Psoas muscle (tissue), 8 donors: Measurements from ENCODE around the gene RDH13. TPM values are rescaled to one million over a fixed set of nuclear protein-coding genes. Genes with fewer than 3 reads are reported as not detected.
"Not testable (repeated sequence)": the region's sequence is repeated elsewhere in the genome, so short reads cannot be mapped to it uniquely, and the experiment has no call there.

Experiments used
- ATAC-seq, 4 donors: fragments of 200-7000 bp; cut with Tn5 transposase; one replicate each; pipeline ENCODE4 v1.9.1; 2020; ENCODE audit warnings: moderate library complexity in 3 of 4, mild to moderate bottlenecking in 2 of 4
- DNase-seq, 2 donors: peaks; one replicate each; pipeline ENCODE4 v3.0.0-alpha.2; 2020
- H3K27ac ChIP-seq: fragments of 200-600 bp; one replicate; pipeline ENCODE4 v1.8.0; 2022
- H3K27me3 ChIP-seq, 3 donors: fragments of 200-600 bp in 1 of 3; one replicate each; pipeline versions ENCODE4 v1.6.1 to v1.8.0; 2013 to 2022; ENCODE audit warnings: low read length in 2 of 3, mild to moderate bottlenecking in 2 of 3, moderate library complexity in 1 of 3; ENCODE audit not compliant: insufficient read depth in 3 of 3
- H3K36me3 ChIP-seq, 2 donors: fragments of 200-600 bp in 1 of 2; one replicate each; pipeline versions ENCODE4 v1.6.1 to v1.8.0; 2013 to 2022; ENCODE audit warnings: low read depth in 1 of 2, mild to moderate bottlenecking in 1 of 2, moderate library complexity in 1 of 2; ENCODE audit not compliant: insufficient read depth in 1 of 2
- H3K4me1 ChIP-seq: fragments of 200-600 bp; one replicate; pipeline ENCODE4 v1.8.0; 2022
- H3K4me3 ChIP-seq: fragments of 200-600 bp; one replicate; pipeline ENCODE4 v1.8.0; 2022; ENCODE audit warnings: mild to moderate bottlenecking
- H3K9me3 ChIP-seq: fragments of 200-600 bp; one replicate; pipeline ENCODE4 v1.8.0; 2022
- WGBS, 3 donors: extraction: QIAGEN DNeasy Blood & Tissue Kit; methylation state at CpG; one replicate each; pipeline versions ENCODE4 v1.1.6 to v1.1.7; 2013; 5-methylcytosine and 5-hydroxymethylcytosine counted together
- intact Hi-C, 2 donors: fragments of 100-400 bp; cut with DNase I; formaldehyde crosslinking; loops; one replicate each; pipeline versions ENCODE4 v1.11.0 to v1.14.2; 2022
- polyA plus RNA-seq, 3 donors: library from polyadenylated mRNA; stranded (reverse); fragments of 200-250 nt; gene quantifications; one replicate each; pipeline ENCODE4 v1.2.3, GENCODE V29; 2013
- total RNA-seq, 4 donors: library from RNA; stranded (reverse); fragmentation: NEBNext Ultra II Directional in 2 of 4; extraction: Animal tissue kit (Norgen Biotek cat#: 25700) in 2 of 4; gene quantifications; one replicate each; pipeline versions ENCODE4 v1.2.1 to v1.2.4, GENCODE V29; 2021 to 2023
- TF ChIP-seq, protein P1 (sequence below): fragments of 200-600 bp; IDR thresholded peaks from one replicate; pipeline ENCODE4 v1.8.0; 2022; ENCODE audit warnings: antibody characterized with exemption
- donor health status: healthy with polysubstance abuse.
- donor health status: DM: no; HTN: no; CAD: no; lungs with moderate emphysema.
- donor health status: Bipolar disorder and iron deficiency.
- donor health status: healthy.
- donor health status: DM: yes; HTN: yes; CAD: no.
- donor health status: DM: no; HTN: no; CAD: no.
- donor health status: DM: no; HTN: no; CAD: no.
- donor health status: DM: yes; HTN: yes; CAD: no.

RDH13 gene
- total and polyA plus RNA-seq, 7 donors = 4.5 to 18.0 (median 13.1) TPM

DNA sequence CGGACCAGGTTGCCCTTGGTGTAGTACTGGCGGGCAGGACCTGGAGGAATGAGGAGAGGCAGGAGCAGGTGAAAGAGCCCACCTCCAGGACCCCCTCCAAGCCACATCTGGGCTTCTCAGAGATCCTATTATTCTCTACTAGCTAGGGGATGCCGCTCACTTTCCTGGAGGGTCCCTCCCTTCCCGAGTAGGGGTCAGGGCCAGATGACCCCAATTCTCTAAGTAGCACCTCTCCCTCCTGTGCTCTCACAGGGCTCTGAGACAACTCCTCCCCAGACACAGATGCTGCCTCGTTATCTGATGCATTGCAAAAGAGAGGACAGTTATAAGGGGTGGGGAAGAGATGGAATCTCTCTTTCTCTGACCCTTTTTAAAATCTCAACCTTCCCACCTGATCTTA lies 47.8 kb downstream of the RDH13 start:
- Histone ChIP-seq H3K36me3 (no peaks in the 10 kb centered on the region), H3K4me1 (no peaks in the 10 kb centered on the region), H3K4me3 (peak overlapping the region; percentile 11), H3K27ac (no peak overlapping the region), H3K27me3 (peaks cover 0 to 2% (median 0%) of the 10 kb centered on the region in 3 donors), H3K9me3 (no peaks in the 10 kb centered on the region)
- no peak for DNase-seq
- ATAC-seq = no peak
- intact Hi-C loops = no loop called here
- TF ChIP-seq, protein P1, sequence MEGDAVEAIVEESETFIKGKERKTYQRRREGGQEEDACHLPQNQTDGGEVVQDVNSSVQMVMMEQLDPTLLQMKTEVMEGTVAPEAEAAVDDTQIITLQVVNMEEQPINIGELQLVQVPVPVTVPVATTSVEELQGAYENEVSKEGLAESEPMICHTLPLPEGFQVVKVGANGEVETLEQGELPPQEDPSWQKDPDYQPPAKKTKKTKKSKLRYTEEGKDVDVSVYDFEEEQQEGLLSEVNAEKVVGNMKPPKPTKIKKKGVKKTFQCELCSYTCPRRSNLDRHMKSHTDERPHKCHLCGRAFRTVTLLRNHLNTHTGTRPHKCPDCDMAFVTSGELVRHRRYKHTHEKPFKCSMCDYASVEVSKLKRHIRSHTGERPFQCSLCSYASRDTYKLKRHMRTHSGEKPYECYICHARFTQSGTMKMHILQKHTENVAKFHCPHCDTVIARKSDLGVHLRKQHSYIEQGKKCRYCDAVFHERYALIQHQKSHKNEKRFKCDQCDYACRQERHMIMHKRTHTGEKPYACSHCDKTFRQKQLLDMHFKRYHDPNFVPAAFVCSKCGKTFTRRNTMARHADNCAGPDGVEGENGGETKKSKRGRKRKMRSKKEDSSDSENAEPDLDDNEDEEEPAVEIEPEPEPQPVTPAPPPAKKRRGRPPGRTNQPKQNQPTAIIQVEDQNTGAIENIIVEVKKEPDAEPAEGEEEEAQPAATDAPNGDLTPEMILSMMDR = no peak
- WGBS, 3 donors = 24 to 55% (median 51%) methylated on average over 3 to 5 of the region's 5 CpGs

DNA sequence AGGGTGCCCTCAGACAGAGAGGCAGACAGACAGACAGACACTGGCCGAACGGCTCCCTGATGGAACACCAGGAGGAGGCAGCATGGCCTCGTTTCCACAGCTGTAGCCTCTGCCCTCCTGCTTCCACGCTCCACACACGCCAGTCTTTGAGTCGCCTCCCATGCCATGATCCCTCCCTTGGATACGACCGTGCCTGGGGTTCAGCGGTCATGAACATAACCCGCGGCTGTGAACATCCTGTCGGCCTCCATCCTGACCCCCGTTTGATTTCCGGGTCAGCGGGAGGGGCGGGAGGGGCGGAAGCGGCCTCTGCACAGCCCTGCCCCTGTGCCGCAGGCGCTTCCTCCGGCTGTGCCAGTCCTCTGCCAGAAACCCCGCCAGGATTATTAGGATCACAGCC lies 48.2 kb downstream of the RDH13 start:
- TF ChIP-seq, protein P1 = no peak
- no peak overlapping the region for H3K27ac ChIP-seq
- peak in 2 of 4 donors; percentile 13 to 19 for ATAC-seq
- no peaks in the 10 kb centered on the region for H3K4me1 ChIP-seq
- no peaks in the 10 kb centered on the region for H3K9me3 ChIP-seq
- WGBS, 3 donors = 54 to 82% (median 68%) methylated on average over 22 of the region's 22 CpGs
- H3K4me3 ChIP-seq = peak overlapping the region; percentile 11
- intact Hi-C loops = no loop called here
- H3K27me3 ChIP-seq = peaks cover 0 to 2% (median 0%) of the 10 kb centered on the region in 3 donors
- DNase-seq = no peak
- H3K36me3 ChIP-seq = no peaks in the 10 kb centered on the region

- intact Hi-C loops = no loop called here
- H3K36me3 ChIP-seq = no peaks in the 10 kb centered on the region
- no peaks in the 10 kb centered on the region for H3K4me1 ChIP-seq
- H3K27me3 ChIP-seq = peaks cover 0 to 2% (median 0%) of the 10 kb centered on the region in 3 donors
- H3K9me3 ChIP-seq = no peaks in the 10 kb centered on the region
- H3K27ac ChIP-seq = no peak overlapping the region
- TF ChIP-seq, protein P1 = no peak
- ATAC-seq (no peak), DNase-seq (no peak)
- WGBS, 3 donors = 70 to 80% (median 79%) methylated on average over 5 of the region's 5 CpGs
- no peak overlapping the region for H3K4me3 ChIP-seq
Measured at GRCh38 chr19:55013596-55013995, 49.4 kb downstream of the RDH13 start.

DNA sequence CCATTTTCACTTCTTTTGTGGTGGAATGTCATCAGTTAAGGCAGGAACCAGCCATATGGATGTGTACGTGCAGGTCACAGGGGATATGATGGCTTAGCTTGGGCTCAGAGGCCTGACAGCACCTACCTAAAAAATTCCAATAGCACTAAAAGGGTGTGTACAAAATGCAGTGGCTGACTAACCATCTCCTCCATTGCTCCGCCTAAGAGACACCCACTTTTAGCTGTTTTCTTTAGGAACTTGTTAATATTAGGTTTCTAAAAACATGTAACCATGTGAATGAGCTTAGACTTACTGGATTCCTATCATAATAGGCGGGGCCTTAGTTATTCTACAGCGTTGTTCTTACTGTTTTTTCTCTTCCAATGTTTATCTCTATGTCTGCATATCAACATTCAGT lies 50.6 kb downstream of the RDH13 start:
- Histone ChIP-seq H3K36me3 (no peaks in the 10 kb centered on the region), H3K27ac (no peak overlapping the region), H3K4me1 (no peaks in the 10 kb centered on the region), H3K9me3 (no peaks in the 10 kb centered on the region), H3K27me3 (peaks cover 0 to 2% (median 0%) of the 10 kb centered on the region in 3 donors), H3K4me3 (no peak overlapping the region)
- 71 to 74% (median 73%) methylated on average over 4 of the region's 4 CpGs for WGBS, 3 donors
- ATAC-seq (no peak), DNase-seq (no peak)
- intact Hi-C loops = no loop called here
- TF ChIP-seq, protein P1 = no peak

DNA sequence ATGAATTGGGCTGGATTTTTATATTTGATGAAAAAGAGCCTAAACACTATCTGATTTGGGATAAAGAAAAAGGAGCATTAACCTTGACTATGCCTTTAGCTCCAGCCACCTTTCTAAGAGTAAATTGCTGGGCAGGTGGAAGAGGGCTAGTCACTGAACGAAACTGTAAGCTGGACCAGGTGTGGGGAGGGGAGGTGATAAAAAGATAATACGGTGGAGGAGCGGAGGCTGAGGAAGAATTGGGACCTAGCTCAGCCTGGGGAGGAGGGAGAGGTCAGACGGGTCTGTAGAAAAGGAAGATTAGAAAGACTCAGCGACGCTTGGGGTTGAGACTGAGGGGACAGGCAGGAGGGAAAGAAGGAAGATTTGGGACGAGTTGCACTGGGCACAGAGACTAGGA lies 52.4 kb downstream of the RDH13 start:
- intact Hi-C loops, H3K27me3 ChIP-seq, H3K4me3 ChIP-seq, H3K27ac ChIP-seq, H3K4me1 ChIP-seq, H3K36me3 ChIP-seq, ATAC-seq, DNase-seq, H3K9me3 ChIP-seq: not testable (repeated sequence)
- 72 to 76% (median 74%) methylated on average over 7 of the region's 7 CpGs for WGBS, 3 donors

- H3K27ac ChIP-seq, H3K36me3 ChIP-seq, H3K4me3 ChIP-seq, H3K9me3 ChIP-seq, DNase-seq, H3K4me1 ChIP-seq, ATAC-seq, H3K27me3 ChIP-seq, intact Hi-C loops: not testable (repeated sequence)
- 79 to 89% (median 81%) methylated on average over 7 of the region's 7 CpGs for WGBS, 3 donors
Measured at GRCh38 chr19:55008781-55009180, 54.2 kb downstream of the RDH13 start.

- H3K36me3 ChIP-seq, H3K27me3 ChIP-seq, H3K4me1 ChIP-seq, H3K9me3 ChIP-seq, intact Hi-C loops, H3K4me3 ChIP-seq, H3K27ac ChIP-seq, ATAC-seq, DNase-seq: not testable (repeated sequence)
- WGBS, 3 donors = 70 to 91% (median 73%) methylated on average over 3 to 5 of the region's 5 CpGs
Measured at GRCh38 chr19:55008189-55008588, 54.8 kb downstream of the RDH13 start.

- H3K27me3 ChIP-seq, DNase-seq, H3K36me3 ChIP-seq, ATAC-seq, intact Hi-C loops, H3K9me3 ChIP-seq, H3K27ac ChIP-seq, H3K4me1 ChIP-seq, H3K4me3 ChIP-seq: not testable (repeated sequence)
- 64 to 73% (median 69%) methylated on average over 3 of the region's 3 CpGs for WGBS, 3 donors
Measured at GRCh38 chr19:55007537-55007936, 55.4 kb downstream of the RDH13 start.
